SK-N-SH (cell line): ENCODE data around the gene TANC1. TPM values are rescaled to one million over a fixed set of nuclear protein-coding genes. Genes with fewer than 3 reads are reported as not detected.

Source experiments
- CTCF ChIA-PET: fragments of 300-600, 350-600 bp; formaldehyde crosslinking; extraction: SDS; loops from one replicate; lab custom pipeline; 2021; lab: Yijun Ruan, JAX
- POLR2A ChIA-PET: fragments of 350-600 bp; sonication (Branson Sonifier 250); formaldehyde crosslinking; extraction: SDS; loops from one replicate; lab custom pipeline; 2020; ENCODE audit warnings: antibody characterized with exemption, inconsistent platforms; lab: Yijun Ruan, JAX
- DNase-seq: peaks from one replicate; pipeline ENCODE4 v3.0.0; 2012
- H2AFZ ChIP-seq: fragments of 200-600 bp; sonication (generic); 2 replicates; pipeline ENCODE4 v1.8.1; 2016; ENCODE audit warnings: antibody characterized with exemption, mild to moderate bottlenecking, low read depth
- H3F3A ChIP-seq: fragments of 200-600 bp; sonication (generic); replicated peaks from 2 replicates; pipeline ENCODE3; 2016; ENCODE audit warnings: antibody characterized with exemption, mild to moderate bottlenecking; ENCODE audit not compliant: insufficient read depth
- H3K27ac ChIP-seq, 2 experiments: fragments of 200-500 bp in 1 of 2; fragments of 200-600 bp in 1 of 2; sonication (Bioruptor generic) in 1 of 2; sonication (generic), shearing (Covaris generic) in 1 of 2; 2 replicates each; pipeline versions ENCODE4 v1.5.1 to v1.6.1; 2014 to 2016; ENCODE audit warnings: low read depth in 2 of 2, inconsistent platforms in 1 of 2, low read length in 1 of 2, mild to moderate bottlenecking in 1 of 2, mixed read lengths in 1 of 2
- H3K27me3 ChIP-seq: fragments of 200-600 bp; sonication (generic), shearing (Covaris generic); 2 replicates; pipeline ENCODE4 v1.6.1; 2016; ENCODE audit warnings: mixed run types; ENCODE audit not compliant: insufficient read depth
- H3K36me3 ChIP-seq, 2 experiments: fragments of 200-500 bp in 1 of 2; fragments of 200-600 bp in 1 of 2; sonication (Bioruptor generic) in 1 of 2; sonication (generic) in 1 of 2; replicated peaks in 1 of 2; 2 replicates each; pipeline versions ENCODE3 to v1.5.1; 2014 to 2016; ENCODE audit warnings: low read length in 1 of 2, mild to moderate bottlenecking in 1 of 2; ENCODE audit not compliant: insufficient read depth in 2 of 2, control insufficient read depth in 1 of 2
- H3K4me1 ChIP-seq, 2 experiments: fragments of 200-500 bp in 1 of 2; fragments of 200-600 bp in 1 of 2; sonication (Bioruptor generic) in 1 of 2; sonication (generic), shearing (Covaris generic) in 1 of 2; 2 replicates each; pipeline versions ENCODE4 v1.5.1 to v1.6.1; 2014 to 2016; ENCODE audit warnings: low read depth in 1 of 2, low read length in 1 of 2, mixed run types in 1 of 2; ENCODE audit not compliant: insufficient read depth in 2 of 2, control insufficient read depth in 1 of 2
- H3K4me2 ChIP-seq: fragments of 200-600 bp; sonication (generic), shearing (Covaris generic); 2 replicates; pipeline ENCODE4 v1.6.1; 2017; ENCODE audit warnings: mixed run types
- H3K4me3 ChIP-seq, 2 experiments: fragments of 200-500 bp in 1 of 2; fragments of 200-600 bp in 1 of 2; sonication (Bioruptor generic) in 1 of 2; sonication (generic), shearing (Covaris generic) in 1 of 2; 2 replicates each; pipeline versions ENCODE4 v1.5.1 to v1.8.1; 2014 to 2016; ENCODE audit warnings: low read depth in 2 of 2, inconsistent platforms in 1 of 2, low read length in 1 of 2, mild to moderate bottlenecking in 1 of 2, mixed read lengths in 1 of 2, moderate library complexity in 1 of 2
- H3K79me2 ChIP-seq: fragments of 200-600 bp; sonication (generic); 2 replicates; pipeline ENCODE4 v1.8.1; 2017; ENCODE audit warnings: mild to moderate bottlenecking; ENCODE audit not compliant: insufficient read depth
- H3K9ac ChIP-seq: fragments of 200-600 bp; sonication (generic); 2 replicates; pipeline ENCODE4 v1.6.1; 2017; ENCODE audit warnings: mixed run types
- H3K9me2 ChIP-seq: fragments of 200-600 bp; sonication (generic); 2 replicates; pipeline ENCODE4 v1.6.1; 2017; ENCODE audit warnings: mixed run types
- H3K9me3 ChIP-seq: fragments of 200-600 bp; sonication (generic); 2 replicates; pipeline ENCODE4 v1.6.1; 2017; ENCODE audit warnings: mixed run types, mild to moderate bottlenecking, moderate library complexity
- H4K20me1 ChIP-seq: fragments of 200-600 bp; sonication (generic); 2 replicates; pipeline ENCODE4 v1.6.1; 2017; ENCODE audit warnings: mild to moderate bottlenecking, mixed run types; ENCODE audit not compliant: insufficient read depth
- CHD2 ChIP-seq: fragments of 150-350 bp; IDR thresholded peaks from 2 replicates; pipeline ENCODE4 v1.6.1; 2018; ENCODE audit warnings: low read length; ENCODE audit not compliant: partially characterized antibody
- EZH2phosphoT487 ChIP-seq: fragments of 200-600 bp; sonication (generic); IDR thresholded peaks from 2 replicates; pipeline ENCODE4 v1.6.1; 2017; ENCODE audit warnings: low read depth, mixed run types, mild to moderate bottlenecking, antibody characterized with exemption, moderate library complexity, borderline replicate concordance
- MEF2A ChIP-seq: IDR thresholded peaks from 2 replicates; pipeline ENCODE4 v1.4.0; 2012; ENCODE audit warnings: low read depth, borderline replicate concordance
- MXI1 ChIP-seq: IDR thresholded peaks from 2 replicates; pipeline ENCODE4 v1.6.1; 2012; ENCODE audit warnings: mild to moderate bottlenecking, low read depth, low read length, improper control_type of control experiment
- NFIC ChIP-seq: IDR thresholded peaks from 2 replicates; pipeline ENCODE4 v1.4.0; 2012; ENCODE audit warnings: borderline replicate concordance
- POLR2AphosphoS5 ChIP-seq: IDR thresholded peaks from 2 replicates; pipeline ENCODE4 v1.6.1; 2012; ENCODE audit warnings: low read depth, low read length
- RAD21 ChIP-seq: IDR thresholded peaks from 2 replicates; pipeline ENCODE4 v1.6.1; 2012; ENCODE audit warnings: mild to moderate bottlenecking, low read length
- RXRA ChIP-seq: IDR thresholded peaks from 2 replicates; pipeline ENCODE4 v1.4.0; 2012; ENCODE audit warnings: low read depth, mild to moderate bottlenecking, borderline replicate concordance
- TCF12 ChIP-seq: IDR thresholded peaks from 2 replicates; pipeline ENCODE4 v1.4.0; 2012
- TEAD4 ChIP-seq: IDR thresholded peaks from 2 replicates; pipeline ENCODE4 v1.4.0; 2012; ENCODE audit warnings: mild to moderate bottlenecking, borderline replicate concordance; ENCODE audit not compliant: insufficient read depth
- WGBS: methylation state at CpG from one replicate; pipeline ENCODE4 v1.1.6; 2017; ENCODE audit warnings: low lambda C conversion rate; 5-methylcytosine and 5-hydroxymethylcytosine counted together
- polyA plus RNA-seq, 3 experiments: library from polyadenylated mRNA; depleted of rRNA; stranded (reverse); fragments of >200 nt; gene quantifications; 2 replicates each; pipeline ENCODE4 v1.2.3, GENCODE V29; 2012
- TF ChIP-seq, protein P1 (sequence below): IDR thresholded peaks from 2 replicates; pipeline ENCODE4 v1.4.0; 2012; ENCODE audit warnings: low read depth
- TF ChIP-seq, protein P2 (sequence below): fragments of 150-350 bp; IDR thresholded peaks from 2 replicates; pipeline ENCODE4 v1.6.1; 2016; ENCODE audit warnings: mild to moderate bottlenecking, low read depth, low read length
- TF ChIP-seq, protein P3 (sequence below): IDR thresholded peaks from 2 replicates; pipeline ENCODE4; 2012

Gene TANC1
- polyA plus RNA-seq, 1 of the 3 experiments (the other 2 are of a cell fraction), result 19.2 TPM

DNA sequence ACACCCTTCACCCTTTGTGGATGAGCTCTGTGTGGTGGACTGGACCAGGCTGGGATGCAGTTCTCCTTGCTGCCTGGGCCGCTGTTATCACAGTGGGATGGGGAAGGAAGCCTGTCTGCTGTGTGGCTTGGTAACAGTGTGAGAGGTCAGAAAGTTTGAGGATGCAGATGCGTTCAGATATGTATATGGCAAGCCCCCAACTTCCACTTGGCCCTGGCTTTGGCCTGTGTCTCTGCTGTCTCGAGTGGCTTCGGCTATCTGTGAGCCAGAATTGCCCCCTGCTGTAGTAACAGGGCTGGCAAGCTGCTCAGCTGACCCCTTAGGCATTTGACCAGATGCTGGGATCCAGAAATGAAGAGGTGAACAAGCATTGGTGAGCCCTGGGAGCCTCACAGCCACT is 211.3 kb downstream of the TANC1 start:
- H3K79me2 ChIP-seq, result no peaks in the 10 kb centered on the region
- H3K4me1 ChIP-seq, result peaks cover 0 to 32% of the 10 kb centered on the region in 2 experiments; a peak in 2 of 4 replicates
- H3K36me3 ChIP-seq, result peaks cover 16 to 51% of the 10 kb centered on the region in 2 experiments
- no peaks in the 10 kb centered on the region for H4K20me1 ChIP-seq
- no peak overlapping the region for H3K4me2 ChIP-seq
- no peak overlapping the region for H3K9ac ChIP-seq
- DNase-seq, result no peak
- no peaks in the 10 kb centered on the region for H3K27me3 ChIP-seq
- CTCF ChIA-PET, result interaction anchor here (0.8 to 1.3 kb wide), 2 partner anchors 23 to 99 kb away, joined by 3 read pairs; no protein-coding TSS in a partner anchor
- peak overlapping the region in 1 of 2 experiments; percentile 40; a peak in 1 of 4 replicates for H3K27ac ChIP-seq
- TF ChIP-seq RAD21 (0 out of 2 replicates have a peak, but pooled peaks have one; percentile 4), MEF2A (no peak), CHD2 (no peak), MXI1 (no peak)
- TF ChIP-seq, all 33 proteins: peak for 1
- Histone ChIP-seq H3K4me3 (no peak overlapping the region), H2AFZ (no peak overlapping the region), H3K9me2 (no peaks in the 10 kb centered on the region), H3F3A (peaks cover 3% of the 10 kb centered on the region), H3K9me3 (no peaks in the 10 kb centered on the region)
- POLR2A ChIA-PET, result no interaction called here
- 94% methylated on average over 4 of the region's 4 CpGs for WGBS

DNA sequence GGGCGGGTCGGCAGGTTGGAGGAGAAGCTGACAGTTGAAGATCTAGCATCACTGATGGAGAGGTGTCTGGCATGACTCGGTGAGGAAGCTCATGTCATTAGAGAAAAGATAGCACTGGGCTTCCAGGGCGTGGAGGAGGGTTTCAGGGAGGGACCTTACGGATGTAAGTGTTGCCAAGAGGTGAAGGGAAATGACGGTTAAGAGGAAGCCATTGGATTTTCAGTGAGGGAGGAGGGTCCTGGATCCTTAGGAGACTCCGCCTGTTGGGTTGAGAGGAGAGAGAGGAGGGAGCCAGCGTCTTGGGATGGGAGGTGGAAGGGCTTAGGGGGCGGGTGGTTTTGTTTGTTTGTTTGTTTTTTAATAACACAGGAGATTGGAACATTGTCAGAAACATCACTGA is 214.9 kb downstream of the TANC1 start:
- POLR2A ChIA-PET, result interaction anchor here (0.7 kb wide), 1 partner anchor 47 kb away, joined by 4 read pairs; no protein-coding TSS in a partner anchor
- no peaks in the 10 kb centered on the region for H3K9me3 ChIP-seq
- no peak overlapping the region for H3K9ac ChIP-seq
- no peak for TF ChIP-seq POLR2AphosphoS5
- no peak for TF ChIP-seq MXI1
- no peak for TF ChIP-seq MEF2A
- no peak for TF ChIP-seq TEAD4
- no peak for TF ChIP-seq TCF12
- no peak for TF ChIP-seq RXRA
- no peak for TF ChIP-seq NFIC
- no peak for TF ChIP-seq EZH2phosphoT487
- TF ChIP-seq, protein P1, sequence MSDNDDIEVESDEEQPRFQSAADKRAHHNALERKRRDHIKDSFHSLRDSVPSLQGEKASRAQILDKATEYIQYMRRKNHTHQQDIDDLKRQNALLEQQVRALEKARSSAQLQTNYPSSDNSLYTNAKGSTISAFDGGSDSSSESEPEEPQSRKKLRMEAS, result no peak
- TF ChIP-seq, protein P2, sequence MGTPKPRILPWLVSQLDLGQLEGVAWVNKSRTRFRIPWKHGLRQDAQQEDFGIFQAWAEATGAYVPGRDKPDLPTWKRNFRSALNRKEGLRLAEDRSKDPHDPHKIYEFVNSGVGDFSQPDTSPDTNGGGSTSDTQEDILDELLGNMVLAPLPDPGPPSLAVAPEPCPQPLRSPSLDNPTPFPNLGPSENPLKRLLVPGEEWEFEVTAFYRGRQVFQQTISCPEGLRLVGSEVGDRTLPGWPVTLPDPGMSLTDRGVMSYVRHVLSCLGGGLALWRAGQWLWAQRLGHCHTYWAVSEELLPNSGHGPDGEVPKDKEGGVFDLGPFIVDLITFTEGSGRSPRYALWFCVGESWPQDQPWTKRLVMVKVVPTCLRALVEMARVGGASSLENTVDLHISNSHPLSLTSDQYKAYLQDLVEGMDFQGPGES, result no peak
- TF ChIP-seq, protein P3, sequence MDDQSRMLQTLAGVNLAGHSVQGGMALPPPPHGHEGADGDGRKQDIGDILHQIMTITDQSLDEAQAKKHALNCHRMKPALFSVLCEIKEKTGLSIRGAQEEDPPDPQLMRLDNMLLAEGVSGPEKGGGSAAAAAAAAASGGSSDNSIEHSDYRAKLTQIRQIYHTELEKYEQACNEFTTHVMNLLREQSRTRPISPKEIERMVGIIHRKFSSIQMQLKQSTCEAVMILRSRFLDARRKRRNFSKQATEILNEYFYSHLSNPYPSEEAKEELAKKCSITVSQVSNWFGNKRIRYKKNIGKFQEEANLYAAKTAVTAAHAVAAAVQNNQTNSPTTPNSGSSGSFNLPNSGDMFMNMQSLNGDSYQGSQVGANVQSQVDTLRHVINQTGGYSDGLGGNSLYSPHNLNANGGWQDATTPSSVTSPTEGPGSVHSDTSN, result no peak
- TF ChIP-seq, all 33 proteins: peak for 0
- no peaks in the 10 kb centered on the region for H3F3A ChIP-seq
- no peak for DNase-seq
- no peaks in the 10 kb centered on the region for H3K9me2 ChIP-seq
- no peaks in the 10 kb centered on the region for H3K27me3 ChIP-seq
- no peak overlapping the region for H3K4me3 ChIP-seq
- CTCF ChIA-PET, result no interaction called here
- no peak overlapping the region for H2AFZ ChIP-seq
- H3K79me2 ChIP-seq, result no peaks in the 10 kb centered on the region
- 85% methylated on average over 9 of the region's 9 CpGs for WGBS
- no peaks in the 10 kb centered on the region for H4K20me1 ChIP-seq
- H3K36me3 ChIP-seq, result peaks cover 0 to 53% of the 10 kb centered on the region in 2 experiments
- no peak overlapping the region for H3K27ac ChIP-seq
- H3K4me2 ChIP-seq, result no peak overlapping the region
- peaks cover 0 to 39% of the 10 kb centered on the region in 2 experiments; a peak in 2 of 4 replicates for H3K4me1 ChIP-seq
